GM21528 (cell line): ENCODE results near the gene HUWE1.
"Not testable (repeated sequence)": the region's sequence is repeated elsewhere in the genome, so short reads cannot be mapped to it uniquely, and the experiment has no call there.

ENCODE experiments used
- ATAC-seq: cut with Tn5 transposase; IDR thresholded peaks from one replicate; pipeline ENCODE4 v1.9.1; 2021; ENCODE audit warnings: mild to moderate bottlenecking, moderate library complexity; ENCODE audit not compliant: unreplicated experiment, low FRiP score

The HUWE1 gene

GRCh38 chrX:53544936-53545335 lies 141.6 kb downstream of the HUWE1 start:
- no peak for ATAC-seq

- ATAC-seq: no peak
Measured at GRCh38 chrX:53538781-53539180, 147.7 kb downstream of the HUWE1 start.

DNA sequence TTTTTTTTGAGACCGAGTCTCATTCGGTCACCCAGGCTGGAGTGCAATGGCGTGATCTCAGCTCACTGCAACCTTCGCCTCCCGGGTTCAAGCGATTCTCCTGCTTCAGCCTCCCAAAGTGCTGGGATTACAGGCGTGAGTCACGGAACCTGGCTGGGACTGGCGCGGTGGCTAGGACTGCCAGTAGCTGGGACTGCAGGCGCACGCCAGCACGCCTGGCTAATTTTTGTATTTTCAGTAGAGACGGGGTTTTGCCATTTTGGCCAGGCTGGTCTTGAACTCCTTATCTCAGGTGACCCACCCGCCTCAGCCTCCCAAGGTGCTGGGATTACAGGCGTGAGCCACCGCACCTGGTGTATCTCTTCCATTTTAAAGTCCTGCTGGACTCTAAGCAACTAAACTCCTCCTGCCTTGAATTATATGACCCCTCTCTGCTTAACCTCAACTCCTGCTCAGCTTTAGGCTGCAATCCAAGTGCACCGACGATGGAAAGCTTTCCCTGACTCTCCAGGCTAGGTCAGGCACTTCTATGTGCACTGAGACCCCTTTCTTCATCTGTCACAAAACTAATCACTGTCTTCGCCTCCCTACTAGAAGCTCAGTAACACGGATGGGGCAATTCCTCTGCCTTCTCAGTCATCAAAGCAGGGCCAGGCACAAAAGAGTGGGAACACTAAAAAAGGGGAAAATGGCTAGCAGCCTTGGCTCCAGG lies 155.1 kb downstream of the HUWE1 start:
- ATAC-seq: not testable (repeated sequence)

- ATAC-seq: no peak
Measured at GRCh38 chrX:53526999-53527398, 159.5 kb downstream of the HUWE1 start.

- ATAC-seq: no peak
Measured at GRCh38 chrX:53511322-53511721, 175.2 kb downstream of the HUWE1 start.

DNA sequence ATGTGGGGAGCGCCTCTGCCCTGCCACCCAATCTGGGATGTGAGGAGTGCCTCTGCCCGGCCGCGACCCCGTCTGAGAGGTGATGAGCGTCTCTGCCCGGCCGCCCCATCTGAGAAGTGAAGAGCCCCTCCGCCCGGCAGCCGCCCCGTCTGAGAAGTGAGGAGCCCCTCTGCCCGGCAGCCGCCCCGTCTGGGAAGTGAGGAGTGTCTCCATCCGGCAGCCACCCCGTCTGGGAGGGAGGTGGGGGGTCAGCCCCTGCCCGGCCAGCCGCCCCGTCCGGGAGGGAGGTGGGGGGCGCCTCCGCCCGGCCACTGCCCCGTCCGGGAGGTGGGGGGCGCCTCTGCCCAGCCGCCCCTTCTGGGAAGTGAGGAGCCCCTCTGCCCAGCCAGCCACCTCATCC lies 182.5 kb downstream of the HUWE1 start:
- ATAC-seq: not testable (repeated sequence)

- ATAC-seq: no peak
Measured at GRCh38 chrX:53494436-53494835, 192.1 kb downstream of the HUWE1 start.

- ATAC-seq: no peak
Measured at GRCh38 chrX:53486285-53486684, 200.2 kb downstream of the HUWE1 start.

DNA sequence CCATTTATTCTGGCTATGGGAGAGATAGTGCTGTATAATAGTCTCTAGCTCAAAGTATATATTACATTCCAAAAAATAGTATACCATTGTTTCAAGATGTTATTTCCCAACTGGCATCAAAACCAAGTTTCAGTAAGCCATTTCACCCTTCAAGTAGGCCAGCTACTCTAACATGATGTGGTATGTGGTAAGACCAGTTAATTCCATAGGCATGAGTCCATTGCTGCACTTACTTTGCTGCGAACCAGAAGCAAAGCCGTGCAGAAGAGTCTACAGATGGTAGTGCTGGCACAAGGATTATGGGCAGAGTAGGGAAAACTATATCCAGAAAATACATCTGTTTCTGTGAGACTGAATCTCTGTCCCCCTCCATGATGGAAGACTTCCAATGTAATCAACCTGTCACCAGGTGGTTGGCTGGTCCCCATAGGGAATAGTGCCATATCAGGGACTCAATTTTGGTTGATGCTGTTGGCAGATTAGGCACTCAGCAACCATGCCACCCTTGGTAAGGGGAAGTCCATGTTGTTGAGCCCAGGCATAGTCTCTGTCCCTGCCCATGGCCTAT lies 202.6 kb downstream of the HUWE1 start:
- ATAC-seq: no peak

DNA sequence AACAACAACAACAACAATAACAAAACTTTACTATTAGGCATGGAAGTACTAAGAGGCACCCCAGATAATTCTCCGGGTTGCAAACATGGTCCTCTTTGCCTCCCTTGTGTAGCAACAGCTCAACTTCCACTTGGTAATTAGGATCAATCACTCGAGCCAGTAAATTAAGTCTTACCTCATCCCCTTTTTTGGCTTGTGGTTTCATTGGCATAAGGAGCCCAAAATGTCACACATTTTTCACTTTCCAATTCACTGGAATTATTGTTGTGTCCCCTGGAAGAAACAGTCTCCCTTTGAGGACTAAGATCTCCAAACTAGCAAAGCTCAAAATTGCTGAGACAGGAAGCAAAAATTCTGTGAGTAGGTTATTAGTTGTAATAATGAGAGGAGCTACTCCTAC lies 203.1 kb downstream of the HUWE1 start:
- ATAC-seq: no peak
